HG02763 (cell line): ENCODE data around the gene GSPT1.
"Not testable (repeated sequence)": the region's sequence is repeated elsewhere in the genome, so short reads cannot be mapped to it uniquely, and the experiment has no call there.

Experiments used
- ATAC-seq: cut with Tn5 transposase; IDR thresholded peaks from one replicate; pipeline ENCODE4 v1.9.1; 2021; ENCODE audit warnings: mild to moderate bottlenecking, moderate library complexity; ENCODE audit not compliant: unreplicated experiment

Gene GSPT1

DNA sequence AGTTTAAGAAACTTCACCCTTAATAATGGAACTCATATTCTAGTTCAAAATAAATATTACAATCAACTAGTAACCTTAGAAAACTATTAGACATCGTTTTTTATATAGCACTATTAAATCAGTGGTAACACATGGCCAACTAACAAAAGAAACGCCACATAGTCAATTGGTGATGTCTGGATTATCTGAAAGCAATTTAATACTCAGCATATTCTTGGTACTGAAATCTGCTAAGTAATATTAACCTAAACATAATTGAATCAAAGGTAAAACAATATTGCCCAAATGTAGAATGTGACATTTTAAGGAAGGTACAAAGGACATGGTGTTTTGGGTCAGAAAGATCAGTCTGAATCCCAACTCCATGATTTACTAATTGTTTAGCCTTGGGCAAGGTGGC lies 53.3 kb downstream of the GSPT1 start:
- no peak for ATAC-seq

DNA sequence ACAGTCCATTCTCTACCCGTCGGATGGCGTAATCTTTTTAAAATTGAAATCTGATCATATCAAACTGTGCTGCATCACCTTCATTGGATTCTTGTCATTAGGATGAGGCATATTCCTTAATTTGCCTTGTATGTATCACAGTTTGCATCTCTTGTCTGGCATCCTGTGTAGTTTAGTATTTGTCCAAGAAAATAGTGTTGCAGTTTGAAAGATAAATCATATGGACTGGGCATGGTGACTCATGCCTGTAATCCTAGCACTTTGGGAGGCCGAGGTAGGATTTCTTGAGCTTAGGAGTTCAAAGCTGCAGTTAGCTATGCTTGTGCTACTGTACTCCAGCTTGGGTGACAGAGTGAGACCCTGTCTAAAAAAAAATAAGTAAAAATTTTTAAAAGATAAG lies 58.6 kb downstream of the GSPT1 start:
- no peak for ATAC-seq

DNA sequence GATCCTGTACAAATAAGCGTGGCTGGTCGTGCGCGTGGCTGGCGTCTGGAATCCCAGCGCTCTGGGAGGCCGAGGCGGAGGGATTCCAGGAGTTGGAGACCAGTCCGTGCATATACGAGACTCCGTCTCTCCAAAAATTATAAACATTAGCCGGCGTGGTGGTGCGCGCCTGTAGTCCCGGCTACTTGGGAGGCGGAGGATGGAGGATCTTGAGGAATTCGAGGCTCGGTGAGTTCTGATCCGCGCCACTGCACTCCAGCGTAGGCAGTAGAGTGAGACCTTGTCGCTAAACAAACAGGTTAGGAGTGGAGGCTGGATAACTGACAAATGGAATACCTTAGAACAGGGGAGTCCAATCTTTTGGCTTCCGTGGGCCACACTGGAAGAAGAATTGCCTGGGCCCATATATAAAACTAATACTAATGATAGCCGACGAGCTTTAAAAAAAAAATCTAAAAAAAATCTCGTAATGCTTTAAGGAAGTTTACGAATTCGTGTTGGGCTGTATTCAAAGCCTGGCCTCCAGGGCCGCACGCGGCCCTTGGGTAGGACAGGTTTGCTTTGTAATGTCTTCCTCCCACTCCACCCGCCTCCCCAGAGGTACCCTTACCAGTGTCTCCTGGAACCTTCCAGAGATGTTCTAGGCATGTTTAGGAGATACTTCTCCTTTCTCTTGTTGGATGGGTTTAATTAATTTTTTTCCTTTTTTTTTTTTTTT lies 63.5 kb downstream of the GSPT1 start:
- no peak for ATAC-seq

DNA sequence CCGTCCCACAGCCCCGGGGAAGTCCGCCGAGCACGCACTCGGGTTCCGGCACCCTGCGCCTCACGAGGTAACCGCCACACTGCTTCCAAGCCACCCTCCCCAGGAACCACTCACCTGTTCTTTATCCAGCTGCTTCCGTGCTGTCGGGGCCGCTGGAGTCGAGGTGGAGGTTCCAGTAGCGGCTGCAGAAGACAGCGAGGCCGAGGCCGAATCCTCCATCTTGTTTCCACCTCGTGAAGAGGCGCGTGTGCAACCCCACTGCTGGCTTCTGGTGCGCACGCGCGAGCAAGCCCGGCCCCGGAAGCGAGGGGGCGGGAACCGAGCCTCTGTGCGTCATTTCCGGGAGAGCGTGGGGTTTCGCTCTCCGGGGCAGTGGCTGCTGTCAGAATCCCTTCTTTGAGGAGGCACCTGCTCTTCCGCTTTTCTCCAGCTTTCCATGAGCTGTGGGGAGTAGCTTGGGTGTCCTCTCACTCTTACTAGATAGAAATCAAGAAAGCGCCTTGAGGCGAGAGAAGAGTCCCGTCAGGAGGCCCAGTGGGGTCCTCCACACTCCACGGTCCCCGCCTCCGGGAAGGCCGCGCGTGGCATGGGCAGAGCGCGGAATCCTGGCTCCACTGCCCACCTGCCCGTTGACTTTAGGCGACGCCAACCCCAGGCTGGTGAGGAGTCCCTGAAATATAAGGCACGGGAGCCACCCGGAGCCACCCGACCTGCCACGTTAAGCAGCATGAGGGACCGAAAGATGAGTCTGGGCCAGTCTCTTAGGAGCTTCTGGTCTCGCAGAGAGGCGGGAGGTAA lies 64.3 kb downstream of the GSPT1 start, which contains the start of gene RSL1D1:
TSS of gene RSL1D1 (minus strand) at position 249 of the 798 bp plus-strand sequence. CDS start at position 219, 30 bp downstream.
- peak; percentile 89 for ATAC-seq

DNA sequence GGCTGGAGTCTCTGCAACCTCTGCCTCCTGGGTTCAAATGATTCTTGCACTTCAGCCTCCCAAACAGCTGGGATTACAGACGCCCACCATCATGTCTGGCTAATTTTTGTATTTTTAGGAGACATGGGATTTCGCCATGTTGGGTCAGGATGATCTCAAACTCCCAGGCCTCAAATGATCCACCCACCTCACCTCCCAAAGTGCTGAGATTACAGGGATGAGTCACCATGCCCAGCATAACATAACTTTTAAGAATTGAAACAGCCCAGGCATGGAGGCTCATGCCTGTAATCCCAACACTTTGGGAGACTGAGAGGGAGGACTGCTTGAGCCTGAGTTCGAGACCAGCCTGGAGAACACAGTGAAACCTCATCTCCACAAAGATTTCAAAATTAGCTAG lies 66.9 kb downstream of the GSPT1 start:
- ATAC-seq: no peak

DNA sequence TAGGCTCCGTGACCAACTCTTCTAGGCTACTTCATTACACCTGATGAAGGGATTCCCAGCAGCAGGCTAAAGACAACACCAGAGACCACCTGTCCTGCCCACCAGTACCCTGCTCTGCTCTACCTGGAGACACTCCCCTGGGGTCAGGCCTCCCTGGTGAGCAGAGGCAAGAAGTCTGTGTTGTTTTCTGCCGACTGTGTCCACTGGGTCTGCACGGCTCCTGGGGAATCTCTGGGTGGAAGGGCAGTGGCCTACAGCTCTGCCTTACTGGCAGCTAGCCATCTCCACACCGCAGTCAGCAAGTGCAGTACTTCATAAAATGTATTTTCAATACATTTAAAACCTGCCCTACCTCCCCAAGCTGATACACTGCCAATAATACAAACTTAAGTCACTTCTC lies 71.3 kb downstream of the GSPT1 start:
- no peak for ATAC-seq

DNA sequence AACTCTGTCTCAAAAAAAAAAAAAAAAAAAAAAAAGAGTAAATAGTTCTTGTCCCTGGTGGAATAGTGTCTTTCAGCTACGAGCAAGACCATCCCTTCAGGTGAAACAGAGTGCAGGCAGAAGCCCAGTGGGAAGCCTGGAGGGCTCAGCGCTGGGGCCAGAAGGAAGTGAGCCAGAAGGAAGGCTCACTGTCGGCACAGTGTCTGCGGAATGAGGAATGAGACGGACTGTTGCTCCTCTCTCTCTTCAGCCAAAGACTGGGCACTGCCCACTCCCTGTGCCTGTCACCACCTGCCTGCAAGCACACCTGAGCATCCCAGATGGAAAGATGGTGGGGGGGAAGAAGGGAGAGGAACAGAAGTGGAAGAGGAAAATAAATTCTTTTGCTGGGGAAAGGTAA lies 71.9 kb downstream of the GSPT1 start:
- no peak for ATAC-seq

DNA sequence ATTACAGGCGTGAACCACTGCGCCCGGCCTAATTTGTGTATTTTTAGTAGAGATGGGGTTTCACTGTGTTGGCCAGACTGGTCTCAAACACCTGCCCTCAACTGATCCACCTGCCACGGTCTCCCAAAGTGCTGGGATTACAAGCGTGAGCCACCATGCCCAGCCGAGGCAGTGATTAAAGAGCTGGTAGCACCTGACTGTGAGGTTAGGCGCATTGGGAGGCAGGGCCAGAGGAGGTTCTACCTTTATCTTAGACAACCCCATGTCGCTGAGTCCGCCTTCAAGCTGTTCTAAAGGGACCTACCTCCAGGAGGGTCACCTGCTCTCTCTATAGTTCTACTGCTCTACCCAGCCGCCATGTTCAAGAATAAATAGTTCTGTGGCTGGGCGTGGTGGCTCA lies 72.5 kb downstream of the GSPT1 start:
- ATAC-seq: no peak

DNA sequence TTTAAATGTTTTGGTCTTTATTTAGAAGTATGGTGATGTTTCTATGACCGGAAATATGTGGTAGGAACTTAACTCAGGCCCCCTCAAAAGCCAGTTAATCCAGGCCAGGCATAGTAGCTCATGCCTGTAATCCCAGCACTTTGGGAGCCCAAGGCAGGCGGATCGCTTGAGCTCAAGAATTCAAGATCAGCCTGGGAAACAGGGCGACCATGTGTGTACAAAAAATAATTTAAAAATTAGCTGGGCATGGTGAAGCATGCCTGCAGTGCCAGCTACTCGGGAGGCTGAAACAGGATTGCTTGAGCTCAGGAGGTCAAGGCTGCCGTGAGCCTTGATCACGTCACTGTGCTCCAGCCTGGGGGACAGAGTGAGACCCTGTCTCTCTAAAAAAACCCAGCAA lies 74.7 kb downstream of the GSPT1 start:
- no peak for ATAC-seq

DNA sequence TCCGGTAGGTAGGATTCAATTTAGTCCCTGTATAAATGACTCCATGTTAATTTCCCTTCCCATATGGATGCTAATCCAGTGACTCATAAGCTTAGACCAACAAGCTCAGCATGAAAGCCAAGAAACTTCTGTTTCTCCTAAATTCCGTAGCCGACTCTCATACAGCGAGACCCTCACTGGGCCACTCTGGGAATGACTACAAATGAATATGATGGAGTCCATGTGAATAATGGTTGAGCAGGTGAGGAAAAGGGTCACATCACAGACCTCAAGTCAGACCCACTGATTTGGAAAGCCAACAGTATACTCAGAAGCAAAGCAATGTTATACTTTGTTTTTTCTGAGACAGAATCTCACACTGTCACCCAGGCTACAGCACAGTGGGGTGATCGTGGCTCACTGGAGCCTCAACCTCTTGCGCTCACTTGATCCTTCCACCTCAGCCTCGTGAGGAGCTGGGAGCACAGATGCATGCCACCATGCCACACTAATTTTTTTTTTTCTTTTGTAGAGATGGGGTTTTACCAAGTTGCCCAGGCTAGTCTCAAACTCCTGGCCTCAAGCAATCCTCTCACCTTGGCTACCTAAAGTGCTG lies 79.0 kb downstream of the GSPT1 start:
- no peak for ATAC-seq

DNA sequence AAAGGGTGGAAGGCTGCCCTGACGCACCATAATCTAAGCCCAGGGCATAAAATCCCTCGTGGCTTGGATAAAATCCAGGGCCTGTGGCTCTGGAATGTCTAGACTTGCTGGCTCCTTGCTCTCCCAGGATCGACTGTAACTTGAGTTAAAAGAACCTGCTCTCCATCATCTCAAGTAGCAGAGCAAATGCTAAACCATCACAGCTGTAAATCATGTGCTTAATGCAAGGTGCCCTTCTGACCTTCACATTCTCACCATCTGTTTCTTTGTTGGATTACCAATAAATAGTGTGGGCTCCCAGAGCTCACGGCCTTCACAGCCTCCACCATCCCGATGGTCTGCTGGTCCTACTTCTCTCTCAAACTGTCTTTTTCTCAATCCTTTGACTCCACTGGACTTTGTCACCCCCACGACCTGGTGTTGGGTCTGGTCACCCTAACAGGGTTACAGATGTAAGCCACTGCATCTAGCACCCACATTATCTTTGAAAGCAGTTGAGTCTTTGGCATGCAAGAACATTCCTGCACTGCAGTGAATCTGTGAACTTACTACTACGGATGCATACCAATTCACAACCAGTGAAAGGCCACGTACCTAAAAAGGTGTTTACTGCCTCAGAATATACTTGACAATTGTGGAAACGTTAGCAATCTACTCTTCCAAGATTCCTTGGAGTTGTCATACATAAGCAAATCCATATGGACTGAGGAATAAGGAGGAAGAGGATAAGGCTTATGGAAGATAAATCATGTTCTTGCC lies 79.7 kb downstream of the GSPT1 start:
- ATAC-seq: no peak

DNA sequence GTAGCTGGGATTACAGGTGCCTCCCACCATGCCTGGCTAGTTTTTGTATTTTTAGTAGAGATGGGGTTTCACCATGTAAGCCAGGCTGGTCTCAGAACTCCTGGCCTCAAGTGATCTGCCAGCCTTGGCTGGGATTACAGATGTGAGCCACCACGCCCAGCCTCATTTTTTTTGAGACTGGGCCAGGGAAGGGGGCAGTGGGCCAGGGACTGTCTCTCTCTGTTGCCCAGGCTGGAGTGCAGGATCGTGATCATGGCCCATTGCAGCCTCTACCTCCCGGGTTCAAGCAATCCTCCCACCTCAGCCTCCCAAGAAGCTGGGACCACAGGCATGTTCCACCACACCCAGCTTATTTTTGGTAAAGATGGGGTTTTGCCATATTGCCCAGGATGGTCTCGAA lies 80.4 kb downstream of the GSPT1 start:
- ATAC-seq: no peak

DNA sequence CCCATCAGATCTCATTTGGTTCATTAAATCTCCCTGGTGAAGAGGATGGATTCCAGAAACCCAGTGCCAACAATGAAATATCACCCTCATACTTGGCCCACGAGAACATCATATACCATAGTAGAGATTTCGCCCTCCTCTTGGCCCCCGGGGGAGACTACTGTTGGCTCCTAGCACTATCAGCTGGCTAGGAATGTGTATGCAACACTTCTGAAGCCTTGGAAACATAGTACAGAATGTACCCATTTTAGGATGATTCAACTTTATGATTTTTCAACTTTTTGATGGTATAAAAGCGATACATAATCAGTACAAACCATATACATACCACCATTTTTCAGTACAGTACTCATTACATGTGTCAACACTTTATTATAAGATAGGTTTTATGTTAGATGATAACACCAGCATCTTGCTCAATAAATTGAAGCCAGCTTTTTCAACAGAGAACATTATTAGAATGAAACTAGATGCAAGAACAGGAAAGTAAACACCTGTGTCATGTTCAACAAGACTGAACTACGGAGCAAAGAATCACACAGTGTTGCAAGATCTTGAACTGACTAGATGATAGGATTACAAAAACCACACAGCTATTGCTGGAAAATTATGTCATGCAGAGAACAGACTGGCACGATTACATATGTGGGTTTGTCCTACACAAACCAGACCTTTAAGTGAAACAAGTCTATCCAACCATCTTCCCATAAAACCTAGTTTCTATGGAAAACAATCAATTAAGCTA lies 81.6 kb downstream of the GSPT1 start:
- ATAC-seq: no peak

DNA sequence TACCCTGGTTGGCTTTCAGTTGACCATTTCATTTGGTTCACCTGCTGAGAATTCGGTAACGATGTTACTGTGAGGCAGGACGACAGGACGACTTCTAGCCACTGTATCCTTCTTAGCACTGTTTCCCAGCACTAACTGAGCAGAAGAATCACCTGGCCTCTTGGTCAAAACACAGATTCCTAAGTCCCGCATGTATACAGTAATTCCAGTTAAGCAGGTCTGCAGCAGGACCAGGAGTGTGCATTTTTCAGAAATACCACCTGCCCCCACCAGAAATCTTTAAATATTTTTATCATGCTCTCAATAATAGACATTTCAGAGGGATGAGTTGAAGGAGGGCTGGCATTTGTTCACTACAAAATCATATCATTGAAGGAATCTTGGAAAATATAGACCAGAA lies 87.1 kb downstream of the GSPT1 start:
- no peak for ATAC-seq

DNA sequence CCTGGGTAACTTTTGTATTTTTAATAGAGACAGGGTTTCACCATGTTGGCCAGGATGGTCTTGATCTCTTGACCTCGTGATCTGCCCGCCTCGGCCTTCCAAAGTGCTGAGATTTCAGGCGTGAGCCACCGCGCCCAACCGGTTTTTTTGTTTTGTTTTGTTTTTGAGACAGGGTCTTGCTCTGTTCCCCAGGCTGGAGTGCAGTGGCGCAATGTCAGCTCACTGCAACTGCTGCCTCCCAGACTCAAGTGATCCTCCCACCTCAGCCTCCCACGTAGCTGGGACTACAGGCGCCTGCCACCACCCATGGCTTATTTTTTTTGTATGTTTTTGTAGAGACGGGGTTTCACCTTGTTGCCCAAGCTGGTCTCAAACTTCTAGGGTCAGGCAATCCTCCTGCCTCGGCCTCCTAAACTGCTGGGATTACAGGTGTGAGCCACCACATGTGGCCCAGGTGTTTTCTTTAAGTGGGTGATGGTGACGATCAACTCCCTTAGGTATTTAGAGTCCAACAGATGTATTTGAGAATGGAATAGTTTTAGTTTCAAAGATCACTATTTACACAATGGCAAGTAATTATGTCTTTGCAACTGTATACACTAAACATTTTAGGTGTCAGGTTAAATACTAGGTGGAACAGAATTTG lies 90.1 kb downstream of the GSPT1 start:
- ATAC-seq: not testable (repeated sequence)

DNA sequence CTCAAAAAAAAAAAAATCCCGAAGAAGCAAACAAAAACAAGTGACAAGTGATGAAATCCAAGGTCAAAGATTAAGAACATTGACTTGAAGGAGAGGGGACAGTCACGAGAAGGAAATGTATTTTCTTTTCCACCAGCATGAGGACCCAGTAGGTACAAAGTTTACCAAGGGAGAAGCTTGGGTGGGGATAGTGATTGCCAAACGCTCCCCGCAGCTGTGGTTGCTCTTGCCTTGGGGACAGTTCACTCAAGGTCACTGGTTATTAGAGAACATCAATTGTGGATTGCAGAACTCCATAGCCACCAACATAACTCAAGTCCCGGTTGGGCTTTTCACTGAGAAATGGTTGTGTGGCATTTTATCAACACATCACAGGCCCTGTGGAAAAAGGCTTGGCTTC lies 91.4 kb downstream of the GSPT1 start:
- no peak for ATAC-seq

DNA sequence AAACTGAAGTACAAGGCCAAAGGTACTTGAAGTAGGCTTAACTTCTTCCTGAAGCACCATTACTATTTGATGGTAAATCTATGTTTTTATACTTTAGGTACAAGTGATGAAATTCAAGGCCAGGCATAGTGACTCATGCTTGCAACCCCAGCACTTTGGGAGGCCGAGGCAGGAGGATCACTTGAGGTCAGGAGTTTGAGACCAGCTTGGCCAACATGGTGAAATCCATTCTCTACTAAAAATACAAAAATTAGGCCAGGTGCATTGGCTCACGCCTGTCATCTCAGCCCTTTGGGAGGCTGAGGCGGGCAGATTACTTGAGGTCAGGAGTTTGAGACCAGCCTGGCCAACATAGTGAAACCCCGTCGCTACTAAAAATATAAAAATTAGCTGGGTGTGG lies 92.1 kb downstream of the GSPT1 start:
- ATAC-seq: not testable (repeated sequence)

DNA sequence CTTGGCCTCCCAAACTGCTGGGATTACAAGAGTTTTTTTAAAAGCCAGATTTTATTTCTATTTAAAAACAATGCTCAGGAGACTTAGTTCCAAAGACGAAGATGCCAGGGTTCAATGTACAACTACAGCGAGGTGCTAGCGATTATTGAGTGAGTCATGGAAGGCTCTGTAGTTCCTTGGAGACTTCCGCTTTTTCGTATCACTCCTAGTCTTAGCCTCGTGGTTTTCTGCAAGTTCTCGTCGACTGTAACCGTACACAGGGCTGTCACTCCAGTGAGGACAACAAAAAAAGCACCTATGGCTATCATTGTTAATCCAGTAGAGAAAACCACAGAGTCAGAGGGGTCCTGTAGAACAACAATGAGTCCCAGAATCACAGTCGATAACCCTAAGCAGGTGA lies 96.0 kb downstream of the GSPT1 start:
- no peak for ATAC-seq

DNA sequence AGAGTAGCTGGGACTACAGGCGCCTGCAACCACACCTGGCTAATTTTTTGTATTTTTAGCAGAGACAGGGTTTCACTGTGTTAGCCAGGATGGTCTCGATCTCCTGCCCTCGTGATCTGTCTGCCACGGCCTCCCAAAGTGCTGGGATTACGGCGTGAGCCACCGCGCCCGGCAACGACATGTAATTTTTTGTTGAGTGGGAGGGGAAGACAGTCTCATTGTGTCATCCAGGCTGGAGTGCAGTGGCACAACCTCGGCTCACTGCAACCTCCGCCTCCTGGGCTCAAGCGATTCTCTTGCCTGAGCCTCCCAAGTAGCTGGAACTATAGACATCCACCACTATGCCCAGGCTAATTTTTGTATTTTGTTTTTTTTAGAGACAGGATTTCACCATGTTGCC lies 96.8 kb downstream of the GSPT1 start:
- not testable (repeated sequence) for ATAC-seq
